GM23338 (cell line): ENCODE data around the gene DMD. TPM values are rescaled to one million over a fixed set of nuclear protein-coding genes. Genes with fewer than 3 reads are reported as not detected.

Experiments
- ATAC-seq: fragments of 200-7000 bp; cut with Tn5 transposase; 3 replicates; pipeline ENCODE4 v1.9.1; 2020
- DNase-seq: peaks from one replicate; pipeline ENCODE4 v3.0.0-alpha.2; 2015; ENCODE audit warnings: low spot score
- H2AFZ ChIP-seq: fragments of 200-600 bp; sonication (generic); 2 replicates; pipeline ENCODE4 v1.8.0; 2016; ENCODE audit warnings: antibody characterized with exemption, mild to moderate bottlenecking, moderate library complexity
- H3F3A ChIP-seq: fragments of 200-600 bp; sonication (generic); replicated peaks from 2 replicates; pipeline ENCODE4 v1.8.0; 2017; ENCODE audit warnings: antibody characterized with exemption, mixed run types, low read depth
- H3K27ac ChIP-seq: fragments of 200-600 bp; sonication (generic); 2 replicates; pipeline ENCODE4 v1.6.1; 2016; ENCODE audit warnings: low read depth
- H3K27me3 ChIP-seq: fragments of 200-600 bp; sonication (generic); 2 replicates; pipeline ENCODE4 v1.8.0; 2016; ENCODE audit warnings: mild to moderate bottlenecking, mixed run types, moderate library complexity; ENCODE audit not compliant: insufficient read depth
- H3K36me3 ChIP-seq: fragments of 200-600 bp; sonication (generic); 2 replicates; pipeline ENCODE4 v1.8.0; 2016; ENCODE audit warnings: mild to moderate bottlenecking; ENCODE audit not compliant: insufficient read depth
- H3K4me1 ChIP-seq: fragments of 200-600 bp; sonication (generic); 2 replicates; pipeline ENCODE4 v1.8.0; 2016; ENCODE audit warnings: mild to moderate bottlenecking, moderate library complexity; ENCODE audit not compliant: insufficient read depth
- H3K4me2 ChIP-seq: fragments of 200-600 bp; sonication (generic); 2 replicates; pipeline ENCODE4 v1.7.1; 2017; ENCODE audit warnings: mixed run types
- H3K4me3 ChIP-seq: fragments of 200-600 bp; sonication (generic); 2 replicates; pipeline ENCODE4 v1.6.1; 2016; ENCODE audit warnings: mixed run types
- H3K79me2 ChIP-seq: fragments of 200-600 bp; sonication (generic); replicated peaks from 2 replicates; pipeline ENCODE4 v1.8.0; 2017; ENCODE audit warnings: mild to moderate bottlenecking; ENCODE audit not compliant: insufficient read depth
- H3K9me2 ChIP-seq: fragments of 200-600 bp; sonication (generic); 2 replicates; pipeline ENCODE4 v1.8.0; 2017; ENCODE audit not compliant: insufficient read depth
- H4K20me1 ChIP-seq: fragments of 200-600 bp; sonication (generic); replicated peaks from 2 replicates; pipeline ENCODE4 v1.8.0; 2017; ENCODE audit warnings: mild to moderate bottlenecking; ENCODE audit not compliant: insufficient read depth
- H3K27ac Mint-ChIP-seq: 2 replicates; pipeline ENCODE4 v1.8.0; 2020; ENCODE audit warnings: inconsistent platforms, mild to moderate bottlenecking, moderate library complexity, mixed read lengths
- H3K27me3 Mint-ChIP-seq: 3 replicates; pipeline ENCODE4 v1.8.0; 2022; ENCODE audit warnings: low read depth, mild to moderate bottlenecking, moderate library complexity, mixed read lengths, inconsistent platforms; ENCODE audit not compliant: insufficient read depth, poor library complexity
- H3K36me3 Mint-ChIP-seq: 3 replicates; pipeline ENCODE4 v1.8.0; 2021; ENCODE audit warnings: low read depth, mild to moderate bottlenecking, inconsistent platforms, moderate library complexity, mixed read lengths
- H3K4me1 Mint-ChIP-seq: 3 replicates; pipeline ENCODE4 v1.8.0; 2020; ENCODE audit warnings: mild to moderate bottlenecking, inconsistent platforms, mixed read lengths
- H3K4me3 Mint-ChIP-seq: 3 replicates; pipeline ENCODE4 v1.8.0; 2021; ENCODE audit warnings: moderate library complexity, mild to moderate bottlenecking, inconsistent platforms, mixed read lengths
- H3K9me3 Mint-ChIP-seq: 3 replicates; pipeline ENCODE4 v1.8.0; 2020; ENCODE audit warnings: moderate library complexity, mild to moderate bottlenecking, inconsistent platforms, mixed read lengths
- CREB1 ChIP-seq: fragments of 250-450 bp; sonication (Bioruptor Pico); IDR thresholded peaks from 2 replicates; pipeline ENCODE4 v1.5.0; 2020; ENCODE audit warnings: low read depth, mild to moderate bottlenecking, moderate library complexity
- EZH2 ChIP-seq: fragments of 200-600 bp; sonication (generic); IDR thresholded peaks from one replicate; pipeline ENCODE4 v1.8.0; 2017; ENCODE audit warnings: antibody characterized with exemption, mild to moderate bottlenecking, low read depth; ENCODE audit not compliant: unreplicated experiment
- JUNB ChIP-seq: IDR thresholded peaks from one replicate; pipeline ENCODE4 v1.6.1; 2016; ENCODE audit warnings: antibody characterized with exemption; ENCODE audit not compliant: unreplicated experiment
- NANOG ChIP-seq: IDR thresholded peaks from 2 replicates; pipeline ENCODE4 v1.6.1; 2016; ENCODE audit warnings: antibody characterized with exemption, borderline replicate concordance
- POLR2AphosphoS5 ChIP-seq: IDR thresholded peaks from 2 replicates; pipeline ENCODE4 v1.6.1; 2016; ENCODE audit warnings: antibody characterized with exemption, low read depth
- REST ChIP-seq: IDR thresholded peaks from one replicate; pipeline ENCODE4 v1.6.1; 2018; ENCODE audit warnings: antibody characterized with exemption; ENCODE audit not compliant: unreplicated experiment
- STAT1 ChIP-seq: IDR thresholded peaks from one replicate; pipeline ENCODE4 v1.6.1; 2016; ENCODE audit warnings: antibody characterized with exemption; ENCODE audit not compliant: unreplicated experiment
- ZNF331 ChIP-seq: fragments of 250-450 bp; sonication (Bioruptor Pico); IDR thresholded peaks from 2 replicates; pipeline ENCODE4 v1.5.0; 2020; ENCODE audit warnings: low read depth, mild to moderate bottlenecking, moderate library complexity
- ZNF462 ChIP-seq: fragments of 250-450 bp; sonication (Bioruptor Pico); IDR thresholded peaks from 2 replicates; pipeline ENCODE4 v1.5.0; 2020; ENCODE audit warnings: mild to moderate bottlenecking, moderate library complexity
- polyA plus RNA-seq: library from polyadenylated mRNA; unstranded; fragments of >200 nt; fragmentation: Nextera tagmentation; extraction: Ambion mirVana; gene quantifications from 2 replicates; pipeline ENCODE4 v1.2.1, GENCODE V29; 2016
- total RNA-seq: library from RNA; depleted of rRNA; stranded (reverse); fragments of >200 nt; shearing (Covaris generic); gene quantifications from 2 replicates; pipeline ENCODE4 v1.2.3, GENCODE V29; 2014
- TF ChIP-seq, protein P1 (sequence below): IDR thresholded peaks from 2 replicates; pipeline ENCODE4 v1.6.1; 2016; ENCODE audit warnings: antibody characterized with exemption

DMD gene
- total and polyA plus RNA-seq, 2 experiments from 2014 or later, result 4.5 to 7.6 TPM

GRCh38 chrX:31440546-31440945 is 1770.8 kb downstream of the DMD start:
- no peaks in the 10 kb centered on the region for H3F3A ChIP-seq
- no peak overlapping the region for H3K4me3 ChIP-seq
- no peak overlapping the region for H3K27ac ChIP-seq
- Mint-ChIP-seq H3K36me3 (no peaks in the 10 kb centered on the region), H3K4me3 (no peak overlapping the region), H3K27ac (no peak overlapping the region), H3K9me3 (no peaks in the 10 kb centered on the region), H3K27me3 (peaks cover 2% of the 10 kb centered on the region), H3K4me1 (peaks cover 15% of the 10 kb centered on the region)
- no peaks in the 10 kb centered on the region for H3K4me1 ChIP-seq
- H2AFZ ChIP-seq, result no peak overlapping the region
- H3K36me3 ChIP-seq, result no peaks in the 10 kb centered on the region
- no peak for ATAC-seq
- H4K20me1 ChIP-seq, result no peaks in the 10 kb centered on the region
- no peaks in the 10 kb centered on the region for H3K79me2 ChIP-seq
- no peak for DNase-seq
- H3K4me2 ChIP-seq, result no peak overlapping the region
- H3K9me2 ChIP-seq, result no peaks in the 10 kb centered on the region
- no peak for TF ChIP-seq ZNF331 (CRISPR knock-in tag)
- TF ChIP-seq REST, result no peak
- TF ChIP-seq NANOG, result no peak
- no peak for TF ChIP-seq CREB1 (CRISPR knock-in tag)
- TF ChIP-seq POLR2AphosphoS5, result no peak
- no peak for TF ChIP-seq ZNF462 (CRISPR knock-in tag)
- no peak for TF ChIP-seq EZH2
- TF ChIP-seq, protein P1, sequence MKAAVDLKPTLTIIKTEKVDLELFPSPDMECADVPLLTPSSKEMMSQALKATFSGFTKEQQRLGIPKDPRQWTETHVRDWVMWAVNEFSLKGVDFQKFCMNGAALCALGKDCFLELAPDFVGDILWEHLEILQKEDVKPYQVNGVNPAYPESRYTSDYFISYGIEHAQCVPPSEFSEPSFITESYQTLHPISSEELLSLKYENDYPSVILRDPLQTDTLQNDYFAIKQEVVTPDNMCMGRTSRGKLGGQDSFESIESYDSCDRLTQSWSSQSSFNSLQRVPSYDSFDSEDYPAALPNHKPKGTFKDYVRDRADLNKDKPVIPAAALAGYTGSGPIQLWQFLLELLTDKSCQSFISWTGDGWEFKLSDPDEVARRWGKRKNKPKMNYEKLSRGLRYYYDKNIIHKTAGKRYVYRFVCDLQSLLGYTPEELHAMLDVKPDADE, result no peak
- no peak for TF ChIP-seq STAT1
- no peak for TF ChIP-seq JUNB
- H3K27me3 ChIP-seq, result no peaks in the 10 kb centered on the region
